Stimulated activated CD8-positive, alpha-beta memory T cell treated with anti-CD3 and anti-CD28 coated beads, Interleukin-12 subunit alpha, Interleukin-12 subunit beta, amount 100 ng/mL, for 24 hours (primary cell): Measurements from ENCODE around the gene HMGCS2.

Experiments
- DNase-seq: peaks from one replicate; pipeline ENCODE4 v3.0.0-alpha.2; 2020; ENCODE audit errors: extremely low read depth

The HMGCS2 gene

GRCh38 chr1:119768778-119769177 is at the start of gene HMGCS2:
TSS of gene HMGCS2 (minus strand) at chr1:119768905. CDS start at chr1:119768844, 61 bp downstream.
- DNase-seq, result no peak

- DNase-seq, result no peak
Observed at GRCh38 chr1:119818181-119818580, 49.5 kb upstream of the HMGCS2 start.

- DNase-seq, result no peak
Observed at GRCh38 chr1:119816407-119816806, 47.7 kb upstream of the HMGCS2 start.

GRCh38 chr1:119815928-119816327 is 47.2 kb upstream of the HMGCS2 start:
- no peak for DNase-seq

- DNase-seq, result no peak
Observed at GRCh38 chr1:119815361-119815760, 46.7 kb upstream of the HMGCS2 start.

- DNase-seq, result no peak
Observed at GRCh38 chr1:119814288-119814687, 45.6 kb upstream of the HMGCS2 start.

GRCh38 chr1:119811985-119812557 is 43.4 kb upstream of the HMGCS2 start:
- no peak for DNase-seq

- DNase-seq, result no peak
Observed at GRCh38 chr1:119811387-119811786, 42.7 kb upstream of the HMGCS2 start, which contains the start of gene REG4. TSS of gene REG4 (minus strand) at chr1:119811460. CDS start at chr1:119808769, 2,691 bp downstream.

- peak; percentile 27 for DNase-seq
Observed at GRCh38 chr1:119808972-119809550, 40.4 kb upstream of the HMGCS2 start.

- no peak for DNase-seq
Observed at GRCh38 chr1:119808491-119808890, 39.8 kb upstream of the HMGCS2 start.

- no peak for DNase-seq
Observed at GRCh38 chr1:119806489-119806888, 37.8 kb upstream of the HMGCS2 start.

GRCh38 chr1:119805746-119806145 is 37.0 kb upstream of the HMGCS2 start:
- no peak for DNase-seq

- DNase-seq, result no peak
Observed at GRCh38 chr1:119805247-119805646, 36.5 kb upstream of the HMGCS2 start.

- no peak for DNase-seq
Observed at GRCh38 chr1:119799599-119800177, 31.0 kb upstream of the HMGCS2 start.

- DNase-seq, result no peak
Observed at GRCh38 chr1:119799003-119799402, 30.3 kb upstream of the HMGCS2 start.

GRCh38 chr1:119797606-119798005 is 28.9 kb upstream of the HMGCS2 start:
- no peak for DNase-seq

GRCh38 chr1:119797162-119797561 is 28.5 kb upstream of the HMGCS2 start:
- DNase-seq, result no peak

- DNase-seq, result no peak
Observed at GRCh38 chr1:119795261-119796200, 26.8 kb upstream of the HMGCS2 start.

GRCh38 chr1:119794876-119795240 is 26.2 kb upstream of the HMGCS2 start:
- DNase-seq, result no peak

- no peak for DNase-seq
Observed at GRCh38 chr1:119794230-119794875, 25.6 kb upstream of the HMGCS2 start.

- no peak for DNase-seq
Observed at GRCh38 chr1:119791377-119791776, 22.7 kb upstream of the HMGCS2 start.
